ENCODE data around the gene ONECUT3.

ONECUT3 gene

DNA sequence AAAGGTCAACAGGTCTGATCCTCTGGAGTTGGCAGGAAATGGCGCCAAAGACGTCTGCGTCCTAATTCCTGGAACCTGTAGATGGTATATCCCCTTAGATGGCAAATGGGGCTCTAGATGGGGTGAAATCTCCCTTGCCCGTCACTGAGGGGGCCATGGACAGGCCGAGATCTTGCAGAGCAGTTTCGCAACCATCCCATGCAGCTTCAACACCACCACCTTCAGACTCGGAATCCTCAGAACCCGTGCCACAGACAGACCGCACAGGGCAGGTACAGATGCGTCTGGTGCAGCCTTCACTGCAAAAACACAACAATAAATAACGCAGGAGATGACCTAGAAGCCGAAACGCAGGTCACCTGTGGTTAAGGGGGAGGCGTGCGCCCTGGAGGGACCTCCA, 77.3 kb downstream of the ONECUT3 start:
- peak overlapping the region; percentile 65 for H3K27ac ChIP-seq
- no peak for TF ChIP-seq ZFX (IDR thresholded peaks at IDR 0.05)
- TF ChIP-seq, protein P1, sequence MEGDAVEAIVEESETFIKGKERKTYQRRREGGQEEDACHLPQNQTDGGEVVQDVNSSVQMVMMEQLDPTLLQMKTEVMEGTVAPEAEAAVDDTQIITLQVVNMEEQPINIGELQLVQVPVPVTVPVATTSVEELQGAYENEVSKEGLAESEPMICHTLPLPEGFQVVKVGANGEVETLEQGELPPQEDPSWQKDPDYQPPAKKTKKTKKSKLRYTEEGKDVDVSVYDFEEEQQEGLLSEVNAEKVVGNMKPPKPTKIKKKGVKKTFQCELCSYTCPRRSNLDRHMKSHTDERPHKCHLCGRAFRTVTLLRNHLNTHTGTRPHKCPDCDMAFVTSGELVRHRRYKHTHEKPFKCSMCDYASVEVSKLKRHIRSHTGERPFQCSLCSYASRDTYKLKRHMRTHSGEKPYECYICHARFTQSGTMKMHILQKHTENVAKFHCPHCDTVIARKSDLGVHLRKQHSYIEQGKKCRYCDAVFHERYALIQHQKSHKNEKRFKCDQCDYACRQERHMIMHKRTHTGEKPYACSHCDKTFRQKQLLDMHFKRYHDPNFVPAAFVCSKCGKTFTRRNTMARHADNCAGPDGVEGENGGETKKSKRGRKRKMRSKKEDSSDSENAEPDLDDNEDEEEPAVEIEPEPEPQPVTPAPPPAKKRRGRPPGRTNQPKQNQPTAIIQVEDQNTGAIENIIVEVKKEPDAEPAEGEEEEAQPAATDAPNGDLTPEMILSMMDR (conservative IDR thresholded peaks at IDR 0.05): no peak
